Vagina (tissue), 2 donors: ENCODE data around the gene PINK1.

Source experiments
- POLR2AphosphoS5 ChIP-seq, 2 donors: sonication (generic); formaldehyde crosslinking; IDR thresholded peaks; one replicate each; pipeline ENCODE4 v1.9.0; 2017; ENCODE audit warnings: antibody characterized with exemption in 2 of 2, mild to moderate bottlenecking in 2 of 2, low read depth in 1 of 2; ENCODE audit not compliant: insufficient read depth in 1 of 2
- TF ChIP-seq, protein P1 (sequence below), 3 experiments: fragments of 450-650 bp in 2 of 3; fragments of 200-600 bp in 1 of 3; sonication (generic) in 1 of 3; IDR thresholded peaks; one replicate each; pipeline ENCODE4 v1.5.1; 2017 to 2019; ENCODE audit warnings: antibody characterized with exemption in 3 of 3, mild to moderate bottlenecking in 2 of 3, moderate library complexity in 2 of 3

DNA sequence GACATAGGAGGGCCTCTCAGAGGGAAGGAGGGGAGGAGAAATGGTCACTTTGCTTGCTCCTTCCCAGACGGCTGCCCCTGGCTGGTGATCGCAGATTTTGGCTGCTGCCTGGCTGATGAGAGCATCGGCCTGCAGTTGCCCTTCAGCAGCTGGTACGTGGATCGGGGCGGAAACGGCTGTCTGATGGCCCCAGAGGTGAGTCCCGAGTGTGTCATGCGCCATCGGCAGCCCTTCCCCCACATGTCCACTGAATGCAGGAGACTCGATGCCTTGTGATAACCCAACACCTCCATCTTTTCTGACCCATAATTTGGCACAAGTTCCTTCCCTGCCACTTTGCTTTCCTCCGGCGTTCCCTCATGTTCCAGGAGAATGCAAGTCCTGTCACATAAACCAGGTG is 15.2 kb downstream of the PINK1 start:
- TF ChIP-seq, protein P1, sequence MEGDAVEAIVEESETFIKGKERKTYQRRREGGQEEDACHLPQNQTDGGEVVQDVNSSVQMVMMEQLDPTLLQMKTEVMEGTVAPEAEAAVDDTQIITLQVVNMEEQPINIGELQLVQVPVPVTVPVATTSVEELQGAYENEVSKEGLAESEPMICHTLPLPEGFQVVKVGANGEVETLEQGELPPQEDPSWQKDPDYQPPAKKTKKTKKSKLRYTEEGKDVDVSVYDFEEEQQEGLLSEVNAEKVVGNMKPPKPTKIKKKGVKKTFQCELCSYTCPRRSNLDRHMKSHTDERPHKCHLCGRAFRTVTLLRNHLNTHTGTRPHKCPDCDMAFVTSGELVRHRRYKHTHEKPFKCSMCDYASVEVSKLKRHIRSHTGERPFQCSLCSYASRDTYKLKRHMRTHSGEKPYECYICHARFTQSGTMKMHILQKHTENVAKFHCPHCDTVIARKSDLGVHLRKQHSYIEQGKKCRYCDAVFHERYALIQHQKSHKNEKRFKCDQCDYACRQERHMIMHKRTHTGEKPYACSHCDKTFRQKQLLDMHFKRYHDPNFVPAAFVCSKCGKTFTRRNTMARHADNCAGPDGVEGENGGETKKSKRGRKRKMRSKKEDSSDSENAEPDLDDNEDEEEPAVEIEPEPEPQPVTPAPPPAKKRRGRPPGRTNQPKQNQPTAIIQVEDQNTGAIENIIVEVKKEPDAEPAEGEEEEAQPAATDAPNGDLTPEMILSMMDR (IDR thresholded peaks at IDR 0.05), result no peak
- TF ChIP-seq POLR2AphosphoS5 (IDR thresholded peaks at IDR 0.05; ENCODE audit: insufficient read depth in 1 of 2, low read depth in 1 of 2), result no peak
